H1 (cell line): ENCODE data around the gene TRMT44. TPM values are rescaled to one million over a fixed set of nuclear protein-coding genes. Genes with fewer than 3 reads are reported as not detected.

Experiments used
- CTCF ChIA-PET: fragments of 300-600 bp; sonication (Branson Sonifier 250); formaldehyde crosslinking; loops from one replicate; lab custom pipeline; 2021; ENCODE audit not compliant: partially characterized antibody; lab: Charles Lee
- POLR2A ChIA-PET: fragments of 300-600 bp; sonication (Branson Sonifier 250); formaldehyde crosslinking; loops from one replicate; lab custom pipeline; 2021; ENCODE audit warnings: inconsistent platforms; ENCODE audit not compliant: partially characterized antibody; lab: Charles Lee
- DNase-seq, 2 experiments: peaks; one replicate each; pipeline versions ENCODE4 v3.0.0 to v3.0.0-alpha.2; 2010 to 2022; ENCODE audit warnings: low spot score in 2 of 2, low read depth in 1 of 2, mixed read lengths in 1 of 2
- FAIRE-seq: peaks from 2 replicates; lab custom pipeline; 2011; peaks lifted over from hg19 to GRCh38; lab: Jason Lieb, UNC
- H2AFZ ChIP-seq: 2 replicates; pipeline ENCODE4 v1.8.1; 2012; ENCODE audit warnings: low read length, inconsistent platforms
- H2AK5ac ChIP-seq: 2 replicates; pipeline ENCODE4 v1.6.1; 2013; ENCODE audit warnings: low read depth, low read length
- H2BK120ac ChIP-seq: replicated peaks from 2 replicates; pipeline ENCODE3; 2013; ENCODE audit warnings: low read depth, low read length, inconsistent platforms
- H2BK12ac ChIP-seq: 2 replicates; pipeline ENCODE4 v1.6.1; 2013; ENCODE audit warnings: low read depth, low read length
- H2BK15ac ChIP-seq: 2 replicates; pipeline ENCODE4 v1.6.1; 2013; ENCODE audit warnings: low read length
- H2BK20ac ChIP-seq: 2 replicates; pipeline ENCODE4 v1.6.1; 2013; ENCODE audit warnings: low read length
- H2BK5ac ChIP-seq: 2 replicates; pipeline ENCODE4 v1.6.1; 2013; ENCODE audit warnings: low read depth, low read length
- H3K14ac ChIP-seq: 2 replicates; pipeline ENCODE4 v1.6.1; 2013; ENCODE audit warnings: inconsistent platforms; ENCODE audit not compliant: insufficient read length
- H3K18ac ChIP-seq: 2 replicates; pipeline ENCODE4 v1.6.1; 2013; ENCODE audit warnings: low read length; ENCODE audit errors: extremely low read depth
- H3K23ac ChIP-seq: 2 replicates; pipeline ENCODE4 v1.6.1; 2013; ENCODE audit warnings: inconsistent platforms; ENCODE audit not compliant: insufficient read length
- H3K23me2 ChIP-seq: 2 replicates; pipeline ENCODE4 v1.6.1; 2013; ENCODE audit warnings: low read depth, low read length
- H3K27ac ChIP-seq: 2 replicates; pipeline ENCODE4 v1.6.1; 2011; ENCODE audit warnings: low read depth, low read length, inconsistent platforms
- H3K27me3 ChIP-seq, 4 experiments: replicated peaks in 1 of 4; 1 replicate in 1 of 4; 2 replicates in 3 of 4; pipeline versions ENCODE4 v1.6.1 to v1.8.1; 2011 to 2013; ENCODE audit warnings: low read length in 3 of 4, mild to moderate bottlenecking in 3 of 4, inconsistent platforms in 2 of 4, mixed read lengths in 2 of 4, moderate library complexity in 1 of 4; ENCODE audit not compliant: control insufficient read depth in 3 of 4, insufficient read depth in 3 of 4; ENCODE audit errors: extremely low read depth in 1 of 4
- H3K36me3 ChIP-seq, 4 experiments: 2 replicates each; pipeline versions ENCODE4 v1.6.1 to v1.8.1; 2011 to 2013; ENCODE audit warnings: mild to moderate bottlenecking in 4 of 4, low read length in 3 of 4, moderate library complexity in 2 of 4, control low read depth in 1 of 4, inconsistent platforms in 1 of 4; ENCODE audit not compliant: insufficient read depth in 4 of 4, control insufficient read depth in 2 of 4
- H3K4ac ChIP-seq: replicated peaks from 2 replicates; pipeline ENCODE3; 2013; ENCODE audit warnings: low read length, low read depth, mixed read lengths, inconsistent platforms; ENCODE audit not compliant: insufficient read length
- H3K4me1 ChIP-seq, 4 experiments: replicated peaks in 1 of 4; 1 replicate in 1 of 4; 2 replicates in 3 of 4; pipeline versions ENCODE4 v1.6.1 to v1.8.1; 2011 to 2013; ENCODE audit warnings: low read length in 3 of 4, inconsistent platforms in 2 of 4, mixed read lengths in 1 of 4; ENCODE audit not compliant: insufficient read depth in 4 of 4, control insufficient read depth in 3 of 4
- H3K4me2 ChIP-seq, 2 experiments: 2 replicates each; pipeline versions ENCODE4 v1.6.1 to v1.8.1; 2011 to 2013; ENCODE audit warnings: low read depth in 2 of 2, low read length in 2 of 2, control low read depth in 1 of 2, inconsistent platforms in 1 of 2, mild to moderate bottlenecking in 1 of 2; ENCODE audit not compliant: insufficient read depth in 1 of 2
- H3K4me3 ChIP-seq, 4 experiments: fragments of 200-600, 300-600 bp in 1 of 4; sonication (generic), shearing (Covaris generic), sonication (Bioruptor Twin) in 1 of 4; 2 replicates each; pipeline versions ENCODE4 v1.5.1 to v1.8.1; 2011 to 2016; ENCODE audit warnings: low read length in 4 of 4, low read depth in 3 of 4, control low read depth in 2 of 4, inconsistent platforms in 2 of 4, mild to moderate bottlenecking in 2 of 4, mixed read lengths in 1 of 4, moderate library complexity in 1 of 4; ENCODE audit not compliant: insufficient read depth in 2 of 4; ENCODE audit errors: extremely low read depth in 1 of 4
- H3K56ac ChIP-seq: replicated peaks from 2 replicates; pipeline ENCODE3; 2013; ENCODE audit warnings: low read depth, mild to moderate bottlenecking, mixed read lengths, low read length, inconsistent platforms; ENCODE audit not compliant: insufficient read length
- H3K79me1 ChIP-seq: 2 replicates; pipeline ENCODE4 v1.6.1; 2013; ENCODE audit warnings: low read depth, low read length, control low read depth
- H3K79me2 ChIP-seq, 2 experiments: 2 replicates each; pipeline versions ENCODE4 v1.6.1 to v1.8.1; 2012 to 2013; ENCODE audit warnings: low read length in 2 of 2, mild to moderate bottlenecking in 2 of 2, inconsistent platforms in 1 of 2; ENCODE audit not compliant: insufficient read depth in 2 of 2, control insufficient read depth in 1 of 2
- H3K9ac ChIP-seq, 4 experiments: replicated peaks in 1 of 4; 1 replicate in 1 of 4; 2 replicates in 3 of 4; pipeline versions ENCODE4 v1.6.1 to v1.8.1; 2011 to 2013; ENCODE audit warnings: low read depth in 3 of 4, low read length in 3 of 4, control low read depth in 2 of 4, mild to moderate bottlenecking in 2 of 4, moderate library complexity in 2 of 4, inconsistent platforms in 1 of 4; ENCODE audit errors: extremely low read depth in 1 of 4
- H3K9me3 ChIP-seq, 2 experiments: 2 replicates each; pipeline versions ENCODE4 v1.6.1 to v1.8.1; 2012 to 2013; ENCODE audit warnings: mild to moderate bottlenecking in 2 of 2, moderate library complexity in 2 of 2, control low read depth in 1 of 2, inconsistent platforms in 1 of 2, low read depth in 1 of 2, low read length in 1 of 2, mixed read lengths in 1 of 2; ENCODE audit not compliant: insufficient read depth in 2 of 2
- H4K20me1 ChIP-seq, 2 experiments: replicated peaks in 1 of 2; 2 replicates each; pipeline versions ENCODE3 to v1.8.1; 2011 to 2013; ENCODE audit warnings: inconsistent platforms in 2 of 2, low read length in 2 of 2, mild to moderate bottlenecking in 1 of 2; ENCODE audit not compliant: insufficient read depth in 2 of 2, control insufficient read depth in 1 of 2
- H4K5ac ChIP-seq: 2 replicates; pipeline ENCODE4 v1.6.1; 2013; ENCODE audit warnings: low read length, low read depth, mixed read lengths, inconsistent platforms; ENCODE audit not compliant: insufficient read length
- H4K8ac ChIP-seq: 2 replicates; pipeline ENCODE4 v1.8.0; 2013; ENCODE audit warnings: mild to moderate bottlenecking, moderate library complexity, low read length, inconsistent platforms; ENCODE audit not compliant: insufficient read depth; ENCODE audit errors: extremely low read depth
- H4K91ac ChIP-seq: replicated peaks from 2 replicates; pipeline ENCODE3; 2013; ENCODE audit warnings: low read length, mixed read lengths, inconsistent platforms; ENCODE audit not compliant: insufficient read length
- BACH1 ChIP-seq: IDR thresholded peaks from 2 replicates; pipeline ENCODE4 v1.6.1; 2012; ENCODE audit warnings: low read length, improper control_type of control experiment
- CBX8 ChIP-seq: fragments of 300-800, 300-1000 bp; sonication (generic); IDR thresholded peaks from 2 replicates; pipeline ENCODE4 v1.7.1; 2016; ENCODE audit warnings: low read depth, low read length, borderline replicate concordance
- CREB1 ChIP-seq: IDR thresholded peaks from 2 replicates; pipeline ENCODE4 v1.6.1; 2012; ENCODE audit warnings: inconsistent platforms
- CTBP2 ChIP-seq: IDR thresholded peaks from 2 replicates; pipeline ENCODE4 v1.7.0; 2011; ENCODE audit warnings: borderline replicate concordance, mild to moderate bottlenecking, moderate library complexity, mixed read lengths, low read length; ENCODE audit not compliant: insufficient read depth, insufficient read length
- GABPA ChIP-seq: IDR thresholded peaks from 2 replicates; pipeline ENCODE4 v1.6.1; 2011; ENCODE audit warnings: mild to moderate bottlenecking, low read length, moderate library complexity, borderline replicate concordance; ENCODE audit not compliant: insufficient read depth
- JUN ChIP-seq: IDR thresholded peaks from 2 replicates; pipeline ENCODE4 v1.6.1; 2011; ENCODE audit warnings: low read depth, mild to moderate bottlenecking, improper control_type of control experiment, low read length
- JUND ChIP-seq: IDR thresholded peaks from 2 replicates; pipeline ENCODE4 v1.6.1; 2011; ENCODE audit warnings: mild to moderate bottlenecking, improper control_type of control experiment, low read length
- NRF1 ChIP-seq: IDR thresholded peaks from 2 replicates; pipeline ENCODE4 v1.6.1; 2011; ENCODE audit warnings: mild to moderate bottlenecking, low read depth, low read length, improper control_type of control experiment
- SUZ12 ChIP-seq: fragments of 200-600 bp; sonication (generic); IDR thresholded peaks from 2 replicates; pipeline ENCODE4 v1.6.1; 2012; ENCODE audit warnings: mild to moderate bottlenecking, inconsistent platforms, low read length, moderate library complexity, mixed read lengths
- WGBS, 2 experiments: shearing (Covaris generic) in 1 of 2; methylation state at CpG; one replicate each; pipeline versions ENCODE4 v1.1.6 to v1.1.7; 2013 to 2015; ENCODE audit warnings: low lambda C conversion rate in 2 of 2, mixed read lengths in 2 of 2, inconsistent platforms in 1 of 2, low coverage in 1 of 2, missing lambda C conversion rate in 1 of 2; ENCODE audit not compliant: insufficient replicate concordance in 2 of 2, insufficient coverage in 1 of 2, insufficient read length in 1 of 2; ENCODE audit errors: extremely low coverage in 1 of 2, missing lambda C conversion rate in 1 of 2; 5-methylcytosine and 5-hydroxymethylcytosine counted together
- polyA plus RNA-seq, 7 experiments: library from polyadenylated mRNA; depleted of rRNA in 3 of 7; stranded (reverse) in 5 of 7; unstranded in 2 of 7; fragments of >200 nt in 5 of 7; fragments of 200-250 nt in 2 of 7; gene quantifications; 1 replicate in 5 of 7; 2 replicates in 1 of 7; 4 replicates in 1 of 7; pipeline versions ENCODE4 v1.2.1 to v1.2.3, GENCODE V29; 2011 to 2013; ENCODE audit warnings: missing spikeins in 2 of 7, mixed read lengths in 2 of 7
- total RNA-seq: library from RNA; stranded (reverse); fragmentation: NEBNext Ultra II Directional; extraction: Animal tissue kit (Norgen Biotek cat#: 25700); gene quantifications from 2 replicates; pipeline ENCODE4 v1.2.1, GENCODE V29; 2021
- TF ChIP-seq, protein P1 (sequence below): IDR thresholded peaks from 2 replicates; pipeline ENCODE4 v1.6.1; 2012; ENCODE audit warnings: inconsistent platforms
- TF ChIP-seq, protein P2 (sequence below): IDR thresholded peaks from 2 replicates; pipeline ENCODE4 v1.6.1; 2012; ENCODE audit warnings: low read length, inconsistent platforms

TRMT44 gene
- total and polyA plus RNA-seq, 2 of the 8 experiments (the other 6 are each of a cell fraction or from before 2014, with no cell fraction given): 8.6 to 23.9 TPM

DNA sequence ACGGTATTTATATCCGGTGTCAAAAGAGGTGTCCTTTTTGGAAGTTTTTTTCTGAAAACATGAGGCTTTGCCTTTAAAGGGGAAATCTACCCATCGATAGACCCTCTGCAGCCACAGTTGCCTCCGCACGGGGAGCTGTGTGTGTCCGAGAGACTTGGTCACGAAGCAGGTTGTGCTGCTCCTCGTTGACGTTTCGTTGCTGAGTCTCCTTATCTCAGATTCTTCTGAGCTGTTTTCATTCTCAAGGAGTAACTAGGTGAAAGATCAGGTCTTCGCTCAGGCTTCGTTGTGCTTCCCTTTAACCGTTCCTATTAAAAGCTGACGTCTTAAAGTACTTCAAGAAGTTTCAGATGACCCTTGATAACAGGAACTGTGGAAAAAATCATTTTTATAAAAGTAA, 23.8 kb downstream of the TRMT44 start:
- H2BK15ac ChIP-seq: no peak overlapping the region
- H3K56ac ChIP-seq: no peak overlapping the region
- no peak overlapping the region for H3K23ac ChIP-seq
- H3K14ac ChIP-seq: no peak overlapping the region
- H2BK5ac ChIP-seq: no peak overlapping the region
- FAIRE-seq (no peak), DNase-seq (no peak)
- H2BK120ac ChIP-seq: no peak overlapping the region
- H2AK5ac ChIP-seq: no peak overlapping the region
- no peaks in the 10 kb centered on the region for H3K79me2 ChIP-seq
- POLR2A ChIA-PET: interaction anchor here (0.6 to 1.2 kb wide), 3 partner anchors 13 to 146 kb away, joined by 3 to 4 read pairs (median 4); no protein-coding TSS in a partner anchor
- peaks cover 0 to 4% of the 10 kb centered on the region in 2 experiments for H4K20me1 ChIP-seq
- H4K5ac ChIP-seq: no peak overlapping the region
- no peaks in the 10 kb centered on the region; the same call in 1 of the 2 replicates for H3K79me1 ChIP-seq
- no peak overlapping the region for H3K27ac ChIP-seq
- no peak overlapping the region for H4K8ac ChIP-seq
- H3K4me2 ChIP-seq: no peak overlapping the region
- CTCF ChIA-PET: interaction anchor here (0.7 to 2.2 kb wide), 6 partner anchors 10 to 143 kb away, joined by 3 to 8 read pairs (median 4); no protein-coding TSS in a partner anchor
- H4K91ac ChIP-seq: no peak overlapping the region
- no peaks in the 10 kb centered on the region for H3K23me2 ChIP-seq
- peaks cover 0 to 5% (median 2%) of the 10 kb centered on the region in 4 experiments; a peak in 2 of 7 replicates for H3K4me1 ChIP-seq
- no peak overlapping the region for H3K4ac ChIP-seq
- H3K36me3 ChIP-seq: peaks cover 2 to 19% (median 11%) of the 10 kb centered on the region in 4 experiments; a peak in 5 of 8 replicates
- no peak overlapping the region for H3K18ac ChIP-seq
- no peak overlapping the region for H2BK12ac ChIP-seq
- H2AFZ ChIP-seq: no peak overlapping the region
- WGBS, 2 experiments: 97% methylated on average over 14 of the region's 14 CpGs; no CpG with 5 or more reads in 1 of the 2 experiments
- H3K4me3 ChIP-seq: no peak overlapping the region
- H3K27me3 ChIP-seq: no peaks in the 10 kb centered on the region
- H3K9ac ChIP-seq: no peak overlapping the region
- no peaks in the 10 kb centered on the region for H3K9me3 ChIP-seq
- no peak overlapping the region for H2BK20ac ChIP-seq
- TF ChIP-seq GABPA (no peak), CBX8 (no peak), NRF1 (no peak), JUND (no peak), BACH1 (no peak), SUZ12 (no peak), CREB1 (no peak), CTBP2 (no peak), JUN (no peak)
- TF ChIP-seq, protein P1, sequence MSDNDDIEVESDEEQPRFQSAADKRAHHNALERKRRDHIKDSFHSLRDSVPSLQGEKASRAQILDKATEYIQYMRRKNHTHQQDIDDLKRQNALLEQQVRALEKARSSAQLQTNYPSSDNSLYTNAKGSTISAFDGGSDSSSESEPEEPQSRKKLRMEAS: no peak
- TF ChIP-seq, protein P2, sequence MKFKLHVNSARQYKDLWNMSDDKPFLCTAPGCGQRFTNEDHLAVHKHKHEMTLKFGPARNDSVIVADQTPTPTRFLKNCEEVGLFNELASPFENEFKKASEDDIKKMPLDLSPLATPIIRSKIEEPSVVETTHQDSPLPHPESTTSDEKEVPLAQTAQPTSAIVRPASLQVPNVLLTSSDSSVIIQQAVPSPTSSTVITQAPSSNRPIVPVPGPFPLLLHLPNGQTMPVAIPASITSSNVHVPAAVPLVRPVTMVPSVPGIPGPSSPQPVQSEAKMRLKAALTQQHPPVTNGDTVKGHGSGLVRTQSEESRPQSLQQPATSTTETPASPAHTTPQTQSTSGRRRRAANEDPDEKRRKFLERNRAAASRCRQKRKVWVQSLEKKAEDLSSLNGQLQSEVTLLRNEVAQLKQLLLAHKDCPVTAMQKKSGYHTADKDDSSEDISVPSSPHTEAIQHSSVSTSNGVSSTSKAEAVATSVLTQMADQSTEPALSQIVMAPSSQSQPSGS: no peak
